HepG2 (cell line): Measurements from ENCODE around the gene MEX3D. TPM values are rescaled to one million over a fixed set of nuclear protein-coding genes. Genes with fewer than 3 reads are reported as not detected.

Source experiments
- AHR ChIP-seq: IDR thresholded peaks from 2 replicates; pipeline ENCODE4 v1.6.1; 2018; ENCODE audit warnings: missing genetic modification reagents, missing compliant biosample characterization
- CC2D1A ChIP-seq: sonication (generic); formaldehyde crosslinking; IDR thresholded peaks from 2 replicates; pipeline ENCODE4 v1.8.1; 2023; ENCODE audit warnings: mild to moderate bottlenecking, missing genetic modification reagents
- CEBPB ChIP-seq: IDR thresholded peaks from 2 replicates; pipeline ENCODE4 v1.6.1; 2011; ENCODE audit warnings: low read depth, low read length, improper control_type of control experiment, borderline replicate concordance
- DDIT3 ChIP-seq: sonication (generic); formaldehyde crosslinking; IDR thresholded peaks from 2 replicates; pipeline ENCODE4 v1.4.0; 2020; ENCODE audit warnings: mild to moderate bottlenecking, missing genetic modification reagents
- GTF2F1 ChIP-seq: fragments of 150-350 bp; IDR thresholded peaks from 2 replicates; pipeline ENCODE4 v1.6.1; 2014; ENCODE audit warnings: low read length
- HNF4A ChIP-seq: sonication (generic); formaldehyde crosslinking; IDR thresholded peaks from 2 replicates; pipeline ENCODE4 v1.4.0; 2020; ENCODE audit warnings: missing genetic modification reagents
- HOXA5 ChIP-seq: sonication (generic); formaldehyde crosslinking; IDR thresholded peaks from 2 replicates; pipeline ENCODE4 v1.4.0; 2020; ENCODE audit warnings: missing genetic modification reagents
- KDM6A ChIP-seq: IDR thresholded peaks from 2 replicates; pipeline ENCODE4 v1.6.1; 2016; ENCODE audit warnings: low read depth
- NR0B2 ChIP-seq: sonication (generic); formaldehyde crosslinking; IDR thresholded peaks from 2 replicates; pipeline ENCODE4 v1.4.0; 2020; ENCODE audit warnings: mild to moderate bottlenecking, missing genetic modification reagents
- PHF20 ChIP-seq: sonication (generic); formaldehyde crosslinking; IDR thresholded peaks from 2 replicates; pipeline ENCODE4 v1.5.0; 2020; ENCODE audit warnings: mild to moderate bottlenecking, missing genetic modification reagents
- SP140L ChIP-seq: sonication (generic); formaldehyde crosslinking; IDR thresholded peaks from 2 replicates; pipeline ENCODE4 v1.4.0; 2020; ENCODE audit warnings: missing genetic modification reagents, borderline replicate concordance
- THAP11 ChIP-seq: IDR thresholded peaks from 2 replicates; pipeline ENCODE4 v1.6.1; 2016; ENCODE audit warnings: missing biosample characterization, missing genetic modification reagents
- ZBTB10 ChIP-seq: sonication (generic); formaldehyde crosslinking; IDR thresholded peaks from 2 replicates; pipeline ENCODE4 v1.4.0; 2020; ENCODE audit warnings: missing genetic modification reagents, borderline replicate concordance
- ZBTB8A ChIP-seq: sonication (generic); formaldehyde crosslinking; IDR thresholded peaks from 2 replicates; pipeline ENCODE4 v1.4.0; 2020; ENCODE audit warnings: mild to moderate bottlenecking, low read depth, missing genetic modification reagents, borderline replicate concordance
- ZNF34 ChIP-seq: sonication (generic); formaldehyde crosslinking; IDR thresholded peaks from 2 replicates; pipeline ENCODE4 v1.4.0; 2020; ENCODE audit warnings: mild to moderate bottlenecking, missing genetic modification reagents, borderline replicate concordance
- ZNF670 ChIP-seq: sonication (generic); formaldehyde crosslinking; IDR thresholded peaks from 2 replicates; pipeline ENCODE4 v1.8.0; 2022; ENCODE audit warnings: mild to moderate bottlenecking, missing genetic modification reagents, borderline replicate concordance
- polyA plus RNA-seq, 8 experiments: library from polyadenylated mRNA; depleted of rRNA in 3 of 8; stranded (reverse) in 7 of 8; unstranded in 1 of 8; fragments of >200 nt; fragmentation: Illumina TruSeq in 4 of 8; extraction: Trizol in 4 of 8; gene quantifications; 2 replicates each; pipeline versions ENCODE4 v1.2.1 to v1.2.3, GENCODE V29; 2011 to 2016; ENCODE audit warnings: low read depth in 4 of 8, missing spikeins in 1 of 8, mixed read lengths in 1 of 8; ENCODE audit not compliant: insufficient read depth in 1 of 8
- total RNA-seq, 5 experiments: library from RNA; depleted of rRNA; stranded (reverse); fragments of >200 nt; fragmentation: Illumina TruSeq; extraction: Trizol; gene quantifications; 2 replicates each; pipeline ENCODE4 v1.2.3, GENCODE V29; 2016; ENCODE audit warnings: low read depth in 1 of 5
- TF ChIP-seq, protein P1 (sequence below): sonication (generic); formaldehyde crosslinking; IDR thresholded peaks from 2 replicates; pipeline ENCODE4 v1.8.1; 2023; ENCODE audit warnings: mild to moderate bottlenecking, missing genetic modification reagents, borderline replicate concordance
- TF ChIP-seq, protein P2 (sequence below): sonication (generic); formaldehyde crosslinking; IDR thresholded peaks from 2 replicates; pipeline ENCODE4 v1.8.0; 2022; ENCODE audit warnings: missing genetic modification reagents, mild to moderate bottlenecking, inconsistent platforms, borderline replicate concordance
- TF ChIP-seq, protein P3 (sequence below): sonication (generic); formaldehyde crosslinking; IDR thresholded peaks from 2 replicates; pipeline ENCODE4 v1.4.0; 2020; ENCODE audit warnings: mild to moderate bottlenecking, low read depth, missing genetic modification reagents
- TF ChIP-seq, protein P4 (sequence below): IDR thresholded peaks from 2 replicates; pipeline ENCODE4 v1.6.1; 2018; ENCODE audit warnings: missing genetic modification reagents
- TF ChIP-seq, protein P5 (sequence below): sonication (generic); formaldehyde crosslinking; conservative IDR thresholded peaks from 2 replicates; pipeline ENCODE4 v1.4.0; 2020; ENCODE audit warnings: missing genetic modification reagents

Gene MEX3D
- total and polyA plus RNA-seq, 2 of the 13 experiments (the other 11 are each of a cell fraction or from before 2014, with no cell fraction given), result 3.6 to 17.1 TPM

DNA sequence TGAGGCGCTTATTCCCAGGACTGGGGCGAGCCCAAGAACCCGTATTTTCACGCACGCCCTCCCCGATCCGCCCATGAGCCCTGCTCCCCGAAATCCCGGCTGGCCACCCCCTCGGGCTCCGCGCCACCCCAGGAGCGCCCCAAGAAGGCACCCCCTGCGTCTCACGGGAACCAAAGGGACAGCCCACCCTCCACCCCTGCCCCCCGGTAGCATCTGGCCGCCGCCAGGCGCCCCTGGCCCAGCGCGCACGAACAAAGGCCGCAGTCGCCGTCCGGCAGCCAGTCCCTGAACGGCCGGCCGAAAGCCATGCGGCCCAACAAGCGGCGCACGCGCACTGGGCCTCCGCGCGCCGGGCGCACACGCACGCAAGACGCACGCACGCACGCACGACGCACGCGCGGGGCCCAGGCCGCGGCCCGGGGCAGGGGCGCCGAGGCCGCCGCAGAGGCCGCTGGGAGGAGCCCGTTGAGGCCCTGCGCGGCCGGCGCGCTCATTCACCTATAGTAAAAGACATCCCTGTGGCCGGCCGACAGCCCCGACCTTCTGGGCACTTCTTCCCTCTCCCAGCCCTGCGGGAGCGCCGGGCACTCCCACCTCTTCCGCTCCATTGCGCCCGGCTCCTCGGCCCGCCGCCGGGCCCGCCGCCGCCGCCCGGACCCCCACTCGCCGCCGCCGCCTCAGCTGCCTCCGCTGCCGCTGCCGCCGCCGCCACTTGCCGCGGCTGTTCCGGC, 24.1 kb upstream of the MEX3D start (continued):
- TF ChIP-seq, protein P1, sequence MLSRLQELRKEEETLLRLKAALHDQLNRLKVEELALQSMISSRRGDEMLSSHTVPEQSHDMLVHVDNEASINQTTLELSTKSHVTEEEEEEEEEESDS (CRISPR knock-in tag), result no peak
- TF ChIP-seq SP140L (CRISPR knock-in tag) (no peak), PHF20 (CRISPR knock-in tag) (peak; percentile 66), ZBTB8A (CRISPR knock-in tag) (no peak), HNF4A (CRISPR knock-in tag) (no peak), CEBPB (no peak), ZNF670 (CRISPR knock-in tag) (no peak), THAP11 (CRISPR knock-in tag) (peak; percentile 79), GTF2F1 (0 out of 2 replicates have a peak, but pooled peaks have one; percentile 35), KDM6A (no peak), ZNF34 (CRISPR knock-in tag) (peak; percentile 39; the same call in 1 of the 2 replicates), HOXA5 (0 out of 2 replicates have a peak, but pooled peaks have one; percentile 14), AHR (CRISPR knock-in tag) (peak; percentile 80; the same call in 1 of the 2 replicates), NR0B2 (0 out of 2 replicates have a peak, but pooled peaks have one; percentile 47), CC2D1A (CRISPR knock-in tag) (no peak), DDIT3 (CRISPR knock-in tag) (no peak), ZBTB10 (0 out of 2 replicates have a peak, but pooled peaks have one; percentile 69)
- TF ChIP-seq, protein P2, sequence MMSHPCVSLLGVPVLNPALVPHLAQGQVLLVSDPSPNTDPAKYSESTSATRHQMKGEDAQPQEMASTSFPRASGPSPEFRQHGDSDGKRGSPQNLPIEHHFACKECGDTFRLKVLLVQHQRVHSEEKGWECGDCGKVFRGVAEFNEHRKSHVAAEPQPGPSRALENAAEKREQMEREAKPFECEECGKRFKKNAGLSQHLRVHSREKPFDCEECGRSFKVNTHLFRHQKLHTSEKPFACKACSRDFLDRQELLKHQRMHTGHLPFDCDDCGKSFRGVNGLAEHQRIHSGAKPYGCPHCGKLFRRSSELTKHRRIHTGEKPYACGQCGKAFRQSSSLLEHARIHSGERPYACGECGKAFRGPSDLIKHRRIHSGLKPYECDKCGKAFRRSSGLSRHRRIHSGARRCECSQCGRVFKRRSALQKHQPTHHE, result no peak
- TF ChIP-seq, protein P3, sequence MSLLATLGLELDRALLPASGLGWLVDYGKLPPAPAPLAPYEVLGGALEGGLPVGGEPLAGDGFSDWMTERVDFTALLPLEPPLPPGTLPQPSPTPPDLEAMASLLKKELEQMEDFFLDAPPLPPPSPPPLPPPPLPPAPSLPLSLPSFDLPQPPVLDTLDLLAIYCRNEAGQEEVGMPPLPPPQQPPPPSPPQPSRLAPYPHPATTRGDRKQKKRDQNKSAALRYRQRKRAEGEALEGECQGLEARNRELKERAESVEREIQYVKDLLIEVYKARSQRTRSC (CRISPR knock-in tag), result 0 out of 2 replicates have a peak, but pooled peaks have one; percentile 49
- TF ChIP-seq, protein P4, sequence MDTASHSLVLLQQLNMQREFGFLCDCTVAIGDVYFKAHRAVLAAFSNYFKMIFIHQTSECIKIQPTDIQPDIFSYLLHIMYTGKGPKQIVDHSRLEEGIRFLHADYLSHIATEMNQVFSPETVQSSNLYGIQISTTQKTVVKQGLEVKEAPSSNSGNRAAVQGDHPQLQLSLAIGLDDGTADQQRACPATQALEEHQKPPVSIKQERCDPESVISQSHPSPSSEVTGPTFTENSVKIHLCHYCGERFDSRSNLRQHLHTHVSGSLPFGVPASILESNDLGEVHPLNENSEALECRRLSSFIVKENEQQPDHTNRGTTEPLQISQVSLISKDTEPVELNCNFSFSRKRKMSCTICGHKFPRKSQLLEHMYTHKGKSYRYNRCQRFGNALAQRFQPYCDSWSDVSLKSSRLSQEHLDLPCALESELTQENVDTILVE (CRISPR knock-in tag), result 0 out of 2 replicates have a peak, but pooled peaks have one; percentile 27
- TF ChIP-seq, protein P5, sequence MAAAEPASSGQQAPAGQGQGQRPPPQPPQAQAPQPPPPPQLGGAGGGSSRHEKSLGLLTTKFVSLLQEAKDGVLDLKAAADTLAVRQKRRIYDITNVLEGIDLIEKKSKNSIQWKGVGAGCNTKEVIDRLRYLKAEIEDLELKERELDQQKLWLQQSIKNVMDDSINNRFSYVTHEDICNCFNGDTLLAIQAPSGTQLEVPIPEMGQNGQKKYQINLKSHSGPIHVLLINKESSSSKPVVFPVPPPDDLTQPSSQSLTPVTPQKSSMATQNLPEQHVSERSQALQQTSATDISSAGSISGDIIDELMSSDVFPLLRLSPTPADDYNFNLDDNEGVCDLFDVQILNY (CRISPR knock-in tag), result peak; percentile 69; the same call in 1 of the 2 replicates
